ENCODE measurements around the gene STOML1. TPM values are rescaled to one million over a fixed set of nuclear protein-coding genes. Genes with fewer than 3 reads are reported as not detected.

The STOML1 gene
- total RNA-seq, 1 experiment from 2014 or later = 5.0 TPM

DNA sequence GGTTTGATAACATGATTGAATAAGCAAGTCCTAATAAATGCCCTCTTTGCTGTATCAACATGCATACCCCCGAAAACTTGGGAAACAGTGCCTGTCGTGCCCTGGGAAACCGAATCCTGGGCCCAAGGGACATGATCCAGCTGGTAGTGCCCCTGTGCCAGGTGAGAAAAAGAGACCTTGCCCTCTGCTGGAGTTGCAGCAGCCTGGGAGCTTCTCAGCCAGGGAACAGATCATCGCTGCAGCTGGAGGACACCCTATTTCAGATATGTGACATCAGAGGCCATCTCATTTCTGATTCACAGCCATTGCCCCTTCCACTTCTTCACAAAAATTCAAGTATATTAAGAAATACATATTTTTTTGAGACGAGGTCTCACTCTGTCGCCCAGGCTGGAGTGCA is 32.3 kb downstream of the STOML1 start:
- Histone ChIP-seq H3K4me3 (replicated peaks in 1 of 2; ENCODE audit: low read depth in 1 of 2, low read length in 2 of 2) (no peak overlapping the region), H3K36me3 (ENCODE audit: control insufficient read depth in 1 of 2, insufficient read depth in 2 of 2, low read length in 2 of 2) (no peaks in the 10 kb centered on the region), H3K27ac (ENCODE audit: low read depth, low read length) (no peak overlapping the region), H3K9me2 (ENCODE audit: insufficient read depth) (no peaks in the 10 kb centered on the region), H3K4me2 (ENCODE audit: low read length) (no peak overlapping the region), H3K4me1 (ENCODE audit: control insufficient read depth in 1 of 2, insufficient read depth in 2 of 2, low read length in 2 of 2) (peaks cover 16 to 33% of the 10 kb centered on the region in 2 experiments), H2AFZ (ENCODE audit: low read depth, low read length, poor library complexity, severe bottlenecking) (no peak overlapping the region), H3K79me2 (ENCODE audit: insufficient read depth, low read length) (no peaks in the 10 kb centered on the region), H3K9me3 (ENCODE audit: control insufficient read depth in 1 of 2, insufficient read depth in 1 of 2, low read depth in 1 of 2, low read length in 2 of 2) (no peaks in the 10 kb centered on the region), H3K9ac (ENCODE audit: low read length) (no peak overlapping the region), H4K20me1 (ENCODE audit: insufficient read depth) (no peaks in the 10 kb centered on the region), H3K27me3 (ENCODE audit: insufficient read depth, low read length) (no peaks in the 10 kb centered on the region)
- no peak for ATAC-seq
- CTCF ChIA-PET = interaction anchor here (1.7 to 2.6 kb wide), 2 partner anchors 9 to 13 kb away, joined by 8 read pairs; no protein-coding TSS in a partner anchor
- intact Hi-C loops (cut with micrococcal nuclease) = no loop called here
- no peak for DNase-seq (ENCODE audit: low read depth, low spot score)
- BruUV-seq (replicated peaks) = no TSS peak
- POLR2A ChIA-PET = no interaction called here
- TF ChIP-seq RAD21 (IDR thresholded peaks at IDR 0.05; ENCODE audit: low read depth) = no peak
- TF ChIP-seq, protein P1, sequence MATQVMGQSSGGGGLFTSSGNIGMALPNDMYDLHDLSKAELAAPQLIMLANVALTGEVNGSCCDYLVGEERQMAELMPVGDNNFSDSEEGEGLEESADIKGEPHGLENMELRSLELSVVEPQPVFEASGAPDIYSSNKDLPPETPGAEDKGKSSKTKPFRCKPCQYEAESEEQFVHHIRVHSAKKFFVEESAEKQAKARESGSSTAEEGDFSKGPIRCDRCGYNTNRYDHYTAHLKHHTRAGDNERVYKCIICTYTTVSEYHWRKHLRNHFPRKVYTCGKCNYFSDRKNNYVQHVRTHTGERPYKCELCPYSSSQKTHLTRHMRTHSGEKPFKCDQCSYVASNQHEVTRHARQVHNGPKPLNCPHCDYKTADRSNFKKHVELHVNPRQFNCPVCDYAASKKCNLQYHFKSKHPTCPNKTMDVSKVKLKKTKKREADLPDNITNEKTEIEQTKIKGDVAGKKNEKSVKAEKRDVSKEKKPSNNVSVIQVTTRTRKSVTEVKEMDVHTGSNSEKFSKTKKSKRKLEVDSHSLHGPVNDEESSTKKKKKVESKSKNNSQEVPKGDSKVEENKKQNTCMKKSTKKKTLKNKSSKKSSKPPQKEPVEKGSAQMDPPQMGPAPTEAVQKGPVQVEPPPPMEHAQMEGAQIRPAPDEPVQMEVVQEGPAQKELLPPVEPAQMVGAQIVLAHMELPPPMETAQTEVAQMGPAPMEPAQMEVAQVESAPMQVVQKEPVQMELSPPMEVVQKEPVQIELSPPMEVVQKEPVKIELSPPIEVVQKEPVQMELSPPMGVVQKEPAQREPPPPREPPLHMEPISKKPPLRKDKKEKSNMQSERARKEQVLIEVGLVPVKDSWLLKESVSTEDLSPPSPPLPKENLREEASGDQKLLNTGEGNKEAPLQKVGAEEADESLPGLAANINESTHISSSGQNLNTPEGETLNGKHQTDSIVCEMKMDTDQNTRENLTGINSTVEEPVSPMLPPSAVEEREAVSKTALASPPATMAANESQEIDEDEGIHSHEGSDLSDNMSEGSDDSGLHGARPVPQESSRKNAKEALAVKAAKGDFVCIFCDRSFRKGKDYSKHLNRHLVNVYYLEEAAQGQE (IDR thresholded peaks at IDR 0.05; ENCODE audit: low read depth) = no peak
- TF ChIP-seq ZNF274 (IDR thresholded peaks at IDR 0.05; ENCODE audit: low read depth, low read length) = no peak
- TF ChIP-seq SP1 (IDR thresholded peaks at IDR 0.05; ENCODE audit: low read depth) = no peak
- no peak for TF ChIP-seq CTCF (IDR thresholded peaks at IDR 0.05 in 2 of 3, conservative IDR thresholded peaks at IDR 0.05 in 1 of 3; ENCODE audit: borderline replicate concordance in 1 of 3, insufficient read depth in 1 of 3, low read depth in 2 of 3, low read length in 2 of 3)
- TF ChIP-seq ZFX (IDR thresholded peaks at IDR 0.05) = no peak
- TF ChIP-seq CEBPB (IDR thresholded peaks at IDR 0.05; ENCODE audit: low read depth) = no peak
- TF ChIP-seq SRF (IDR thresholded peaks at IDR 0.05; ENCODE audit: low read depth) = no peak
- no peak for TF ChIP-seq EZH2phosphoT487 (IDR thresholded peaks at IDR 0.05; ENCODE audit: borderline replicate concordance)
- no peak for TF ChIP-seq POLR2A (IDR thresholded peaks at IDR 0.05; ENCODE audit: borderline replicate concordance, extremely low read depth, insufficient read depth, insufficient read length)
- TF ChIP-seq TCF7L2 (IDR thresholded peaks at IDR 0.05; ENCODE audit: borderline replicate concordance, extremely low read depth, insufficient read depth, insufficient read length) = no peak
- TF ChIP-seq, protein P2, sequence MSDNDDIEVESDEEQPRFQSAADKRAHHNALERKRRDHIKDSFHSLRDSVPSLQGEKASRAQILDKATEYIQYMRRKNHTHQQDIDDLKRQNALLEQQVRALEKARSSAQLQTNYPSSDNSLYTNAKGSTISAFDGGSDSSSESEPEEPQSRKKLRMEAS (IDR thresholded peaks at IDR 0.05) = no peak
- no peak for TF ChIP-seq ZBTB33 (IDR thresholded peaks at IDR 0.05; ENCODE audit: extremely low read depth, insufficient replicate concordance, low read length)
- RAD21 ChIA-PET (ENCODE audit: low non-redundant PET in 1 of 2, low total read pairs in 2 of 2, uncharacterized antibody in 2 of 2, unreplicated experiment in 2 of 2) = no interaction called here

Measured in HCT116 (cell line).